IPS-18c (cell line): ENCODE results near the gene MEG3.

Experiments used
- H3K4me3 ChIP-seq: 2 replicates; pipeline ENCODE4 v1.7.0; 2013; ENCODE audit warnings: low read depth, mild to moderate bottlenecking, low read length, moderate library complexity; ENCODE audit not compliant: insufficient read depth
- H3K9me3 ChIP-seq: one replicate; pipeline ENCODE4 v1.6.1; 2013; ENCODE audit warnings: mild to moderate bottlenecking, low read length, moderate library complexity; ENCODE audit not compliant: control insufficient read depth, insufficient read depth

Gene MEG3

DNA sequence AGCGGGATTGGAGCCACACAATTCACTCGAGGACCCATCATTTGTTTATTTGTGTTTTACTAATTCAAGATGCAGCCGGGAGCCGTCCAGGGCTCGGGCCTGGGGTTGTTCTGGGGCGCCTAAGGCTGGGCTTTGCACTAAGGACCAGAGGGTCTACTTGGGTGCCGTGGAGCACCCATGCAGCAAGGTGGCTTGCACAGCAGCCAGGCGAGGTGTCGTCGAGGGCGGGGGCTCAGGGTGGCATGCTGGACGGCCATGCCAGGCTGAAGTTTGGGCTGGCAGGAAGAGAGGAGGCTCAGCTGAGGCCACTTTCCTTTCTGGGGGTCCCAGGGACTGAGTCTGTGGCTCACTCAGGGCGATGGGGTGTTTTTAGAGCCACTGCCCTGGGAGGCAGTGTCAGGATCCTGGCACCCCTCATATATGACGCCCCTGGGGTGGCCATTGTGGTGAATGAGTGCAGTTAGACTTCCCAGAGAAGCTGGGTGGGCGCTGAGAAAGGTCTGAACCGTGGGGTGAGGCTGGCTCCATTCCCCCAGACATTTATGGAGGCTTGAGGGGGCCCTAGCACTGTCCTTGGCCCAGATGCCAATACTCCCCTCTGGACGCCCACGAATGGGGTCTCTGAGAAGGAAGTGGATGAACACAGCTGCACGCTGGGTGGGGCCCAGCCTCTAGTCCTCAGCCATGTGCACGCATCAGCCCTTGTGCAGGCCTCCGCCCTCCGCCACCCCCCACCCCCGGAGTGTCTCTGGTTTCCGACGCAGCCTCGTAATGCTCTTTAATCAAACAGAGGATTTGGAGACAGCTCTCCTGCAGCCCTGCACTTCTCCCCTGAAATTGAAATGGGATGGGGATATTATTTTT lies 11.3 kb downstream of the MEG3 start:
- Histone ChIP-seq H3K9me3 (no peaks in the 10 kb centered on the region), H3K4me3 (no peak overlapping the region)

DNA sequence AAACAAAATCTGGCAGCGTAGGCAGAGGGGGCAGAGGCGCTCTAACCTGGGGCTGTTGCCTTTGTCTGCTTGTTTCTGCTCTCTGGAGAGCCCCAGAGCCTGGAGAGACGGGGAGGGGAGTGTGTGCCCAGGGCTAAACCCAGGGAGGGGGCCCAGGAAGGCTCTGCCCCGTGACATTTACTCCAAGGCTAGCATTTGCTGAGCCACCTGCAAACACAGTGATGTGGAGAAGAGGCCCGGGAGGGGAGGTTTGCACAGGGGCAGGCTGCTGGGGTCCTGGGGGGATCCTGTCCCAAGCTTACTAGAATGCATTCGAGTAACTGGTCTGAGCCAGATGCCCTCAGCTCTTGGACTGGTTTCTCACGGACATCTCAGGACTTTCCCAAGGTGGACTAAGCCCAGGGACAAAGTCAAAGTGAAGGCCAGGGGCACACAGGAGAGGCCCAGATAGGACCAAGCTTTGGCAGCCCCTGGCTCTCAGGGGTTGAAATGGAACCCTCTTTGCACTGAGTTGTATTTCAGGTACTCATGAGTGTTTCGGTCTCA lies 12.0 kb downstream of the MEG3 start:
- no peak overlapping the region for H3K4me3 ChIP-seq
- no peaks in the 10 kb centered on the region for H3K9me3 ChIP-seq

DNA sequence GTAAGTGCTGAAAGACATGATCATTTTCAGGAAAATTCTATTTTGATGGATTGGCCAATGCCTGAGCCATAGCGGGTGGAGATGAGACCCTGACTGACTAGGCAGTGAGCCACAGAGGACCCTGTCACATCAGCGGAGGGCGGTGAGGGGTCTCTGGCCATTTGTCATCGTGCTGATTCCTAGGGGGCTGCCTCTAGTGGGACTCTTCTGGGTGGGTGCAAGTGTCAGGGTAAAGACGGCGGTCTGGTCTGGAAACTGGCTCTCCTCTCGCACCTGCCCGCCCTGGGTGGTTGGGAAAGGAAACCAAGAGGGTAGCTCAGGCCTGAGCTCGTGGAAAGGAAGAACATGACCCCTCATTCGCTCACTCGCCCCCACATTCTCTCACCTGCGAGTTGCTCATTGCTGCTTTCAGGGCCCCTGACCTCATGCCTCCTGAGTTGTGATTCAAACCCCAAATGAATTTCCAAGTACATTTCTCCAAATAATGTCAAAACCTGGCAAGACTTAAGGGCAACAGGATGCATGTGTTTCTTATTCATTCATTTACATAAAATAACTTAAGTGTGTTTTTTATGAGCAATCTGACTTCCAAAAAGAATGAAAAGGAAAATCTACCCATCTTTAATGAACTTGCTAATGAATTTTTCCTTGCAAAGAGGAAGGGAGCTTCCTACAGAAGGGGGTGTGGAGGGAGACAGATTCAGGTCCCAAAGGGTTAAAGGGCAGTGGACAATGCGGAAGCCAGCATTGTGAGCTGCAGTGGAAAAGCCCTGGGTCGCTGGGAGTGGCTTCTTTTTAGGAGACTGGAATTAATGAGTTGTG lies 12.8 kb downstream of the MEG3 start:
- Histone ChIP-seq H3K9me3 (no peaks in the 10 kb centered on the region), H3K4me3 (no peak overlapping the region)

DNA sequence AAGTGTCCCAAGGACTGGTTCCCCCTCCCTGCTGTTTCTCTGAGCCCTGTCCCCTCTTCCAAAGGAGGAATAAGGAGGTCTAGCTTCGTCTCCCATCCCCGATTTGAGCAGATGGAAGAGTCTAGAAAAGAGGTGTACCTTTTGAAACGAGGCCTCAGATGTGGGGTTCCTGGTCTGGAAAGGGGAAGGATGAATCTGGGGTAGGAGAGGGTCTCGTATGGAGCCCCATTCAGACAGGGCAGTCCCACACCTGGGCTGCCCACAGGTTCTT lies 13.3 kb downstream of the MEG3 start:
- H3K4me3 ChIP-seq = no peak overlapping the region
- no peaks in the 10 kb centered on the region for H3K9me3 ChIP-seq

DNA sequence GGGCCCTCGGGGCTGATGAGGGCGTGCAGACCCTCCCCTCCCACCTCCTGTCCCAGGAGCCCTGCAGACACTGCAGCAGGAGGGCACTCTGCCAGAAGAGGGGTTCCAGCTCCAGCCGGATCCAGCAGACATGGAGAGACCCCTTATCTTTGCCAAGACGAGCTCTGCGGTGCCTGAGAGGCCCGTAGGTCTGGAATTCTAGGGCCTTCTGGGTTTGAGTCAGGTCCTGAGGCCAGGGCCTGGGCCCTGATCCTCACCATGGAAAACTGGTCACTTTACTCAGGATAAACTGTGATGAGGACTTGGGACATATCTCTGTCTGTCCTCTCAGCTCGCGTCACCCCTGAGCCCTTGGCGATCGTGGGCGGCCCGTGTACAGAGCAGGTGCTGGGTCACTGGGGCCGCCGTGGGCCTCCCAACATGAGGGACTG lies 13.8 kb downstream of the MEG3 start:
- Histone ChIP-seq H3K9me3 (no peaks in the 10 kb centered on the region), H3K4me3 (no peak overlapping the region)

DNA sequence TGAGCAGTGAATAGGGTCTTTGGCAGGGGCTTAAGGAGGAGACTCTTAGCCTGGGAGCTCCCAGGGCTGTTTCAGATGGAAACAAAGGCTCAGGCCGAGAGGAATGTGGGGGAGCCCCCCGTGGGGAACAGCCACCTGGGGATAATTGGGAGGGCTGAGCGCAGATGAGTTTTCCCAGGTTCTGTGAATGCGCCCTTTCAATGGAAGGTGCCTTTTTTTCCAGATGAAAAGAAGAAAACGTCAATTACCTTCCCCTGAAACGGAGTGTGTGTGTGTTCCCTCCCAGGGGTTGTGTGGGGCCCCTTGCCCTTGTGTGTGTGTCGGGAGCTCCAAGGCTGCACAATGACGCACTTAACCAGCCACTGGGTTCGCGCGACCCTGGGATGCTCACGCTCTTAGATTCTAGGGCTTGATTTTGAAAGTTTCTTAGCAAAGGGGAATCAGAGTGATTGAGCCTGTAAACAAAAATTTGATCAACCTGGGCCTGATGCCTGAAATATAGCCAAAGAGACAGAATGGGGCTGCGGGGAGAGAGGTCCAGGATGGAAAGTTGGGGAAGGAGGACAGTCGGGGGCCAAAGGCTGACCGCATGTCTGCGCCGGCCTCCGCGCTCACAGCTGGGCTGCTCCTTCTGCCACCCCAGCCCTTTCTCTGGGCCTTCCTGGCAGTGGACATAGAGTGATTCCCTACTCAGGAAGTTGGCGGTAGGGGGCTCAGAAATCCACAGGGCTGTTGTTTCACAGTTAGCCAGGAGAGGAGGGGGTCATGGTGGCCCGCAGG lies 14.6 kb downstream of the MEG3 start:
- Histone ChIP-seq H3K4me3 (no peak overlapping the region), H3K9me3 (no peaks in the 10 kb centered on the region)

DNA sequence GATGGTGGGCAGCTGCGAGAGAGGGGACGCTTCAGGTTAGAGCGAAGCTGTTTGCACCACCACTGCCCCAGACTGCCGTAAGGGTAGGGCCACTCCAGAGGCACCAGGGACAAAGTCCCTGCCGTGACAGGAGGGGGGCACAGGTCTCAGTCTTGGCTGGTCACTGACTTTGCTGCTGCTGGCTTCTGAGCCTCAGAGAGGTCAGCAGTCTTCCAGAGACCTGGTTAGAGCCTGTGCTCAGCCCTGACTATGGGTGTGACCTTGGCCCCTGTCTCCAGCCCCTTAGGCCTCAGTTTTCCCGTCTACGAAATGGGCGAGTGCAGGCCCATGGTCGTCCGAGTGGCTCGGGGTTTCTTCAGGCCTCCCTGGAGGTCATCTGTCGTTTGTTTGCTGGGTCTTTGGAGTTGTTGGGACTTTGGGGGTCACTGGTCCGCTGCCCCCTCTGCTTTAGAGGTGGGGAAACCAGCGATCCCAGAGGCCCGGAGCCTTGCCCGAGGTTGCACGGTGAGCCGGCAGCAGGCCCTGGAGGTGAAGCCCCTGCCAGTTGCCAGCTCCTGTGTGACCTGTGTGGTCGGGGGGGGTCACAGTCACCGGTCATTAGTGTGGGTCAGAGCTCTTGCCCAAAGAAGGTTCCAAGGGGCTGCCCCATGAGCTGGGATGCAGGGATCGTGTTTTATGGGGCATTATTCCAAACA lies 15.3 kb downstream of the MEG3 start:
- no peaks in the 10 kb centered on the region for H3K9me3 ChIP-seq
- H3K4me3 ChIP-seq = no peak overlapping the region

DNA sequence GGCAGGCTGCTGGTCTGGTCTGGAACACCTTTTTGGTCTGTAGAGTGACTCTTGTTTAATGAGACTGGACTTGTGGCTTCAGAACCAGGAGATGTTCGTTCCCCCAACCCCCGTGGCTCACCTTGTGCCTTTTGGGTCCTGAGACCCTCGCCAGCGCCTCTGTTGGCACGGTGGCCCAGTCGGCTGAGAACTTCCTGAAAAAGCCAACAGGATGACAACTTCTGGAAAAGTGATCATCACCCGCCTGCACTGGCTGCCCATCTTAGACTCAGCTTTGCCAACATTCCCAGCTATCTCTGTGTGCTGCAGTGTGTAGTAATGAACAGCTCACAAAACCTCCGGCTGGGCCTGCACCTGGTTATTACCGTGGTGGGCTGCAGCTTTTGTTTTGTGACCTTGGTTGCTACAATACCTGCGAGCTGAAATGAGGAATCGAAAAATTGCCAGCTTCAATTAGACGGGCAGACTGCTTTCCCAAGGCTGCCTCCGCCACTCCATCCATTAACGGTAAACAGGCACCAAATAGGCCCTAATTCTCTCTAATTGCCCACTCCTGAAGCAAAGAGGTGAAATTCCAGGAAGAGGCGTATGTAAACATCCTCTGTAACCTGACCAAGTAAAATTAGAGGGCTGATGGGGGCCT lies 16.0 kb downstream of the MEG3 start:
- H3K9me3 ChIP-seq = no peaks in the 10 kb centered on the region
- H3K4me3 ChIP-seq = no peak overlapping the region

DNA sequence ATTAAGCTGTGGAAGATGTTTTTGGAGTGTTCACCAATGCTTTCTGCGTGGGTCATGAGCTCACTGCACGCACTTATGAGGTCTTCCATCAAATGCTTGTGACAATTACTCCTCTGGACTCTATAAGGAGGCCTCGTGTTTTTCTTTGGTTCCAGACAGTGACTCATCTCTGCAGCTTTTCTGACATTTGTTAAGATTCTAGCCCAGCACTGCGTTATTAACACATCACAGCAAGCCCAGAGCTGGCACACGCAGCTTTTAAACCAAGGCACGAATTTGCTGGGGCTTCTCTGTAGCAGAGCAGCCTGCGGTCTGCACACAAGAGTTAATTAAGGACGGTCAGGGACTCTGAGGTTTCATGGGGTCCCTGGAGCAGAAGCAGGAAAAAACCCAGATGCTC lies 16.9 kb downstream of the MEG3 start:
- H3K9me3 ChIP-seq = no peaks in the 10 kb centered on the region

DNA sequence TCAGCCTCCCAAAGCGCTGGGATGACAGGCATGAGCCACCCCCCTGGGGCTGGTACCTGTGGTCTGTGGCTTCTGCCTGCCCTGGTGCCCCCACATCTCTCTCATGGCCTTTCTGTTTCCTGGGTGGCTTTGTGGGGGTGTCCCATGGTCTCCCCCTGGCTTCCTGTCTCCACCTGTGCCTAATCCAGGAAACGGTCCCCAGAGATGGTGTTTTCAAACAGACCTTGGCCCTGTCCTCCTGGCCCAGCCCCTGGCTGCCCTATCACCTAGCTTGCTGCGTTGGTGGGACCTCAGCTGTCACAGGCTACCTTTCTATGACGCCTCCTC lies 18.1 kb downstream of the MEG3 start:
- H3K4me3 ChIP-seq = no peak overlapping the region
- H3K9me3 ChIP-seq = no peaks in the 10 kb centered on the region

More for the DNA sequence above, 16.9 kb downstream of the MEG3 start:
- H3K4me3 ChIP-seq = no peak overlapping the region

DNA sequence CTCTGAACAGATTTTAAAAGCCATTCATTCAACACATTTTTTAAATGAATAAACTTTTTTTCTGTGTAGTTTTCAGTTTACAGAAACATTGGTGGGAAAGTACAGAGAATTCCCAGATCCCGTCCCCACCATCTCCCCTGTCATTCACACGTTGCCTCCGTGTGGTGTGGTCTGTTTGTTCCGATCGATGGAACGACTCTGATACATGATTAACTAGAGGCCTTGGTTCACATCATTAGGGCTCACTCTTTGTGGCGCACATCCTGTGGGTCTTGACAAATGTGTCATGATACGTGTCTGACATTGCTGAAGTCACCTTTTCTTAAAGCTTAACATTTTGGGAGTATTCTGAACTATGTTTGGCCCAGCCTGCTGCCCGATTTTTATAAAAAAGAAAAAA lies 18.5 kb downstream of the MEG3 start:
- H3K9me3 ChIP-seq = no peaks in the 10 kb centered on the region
- H3K4me3 ChIP-seq = no peak overlapping the region

DNA sequence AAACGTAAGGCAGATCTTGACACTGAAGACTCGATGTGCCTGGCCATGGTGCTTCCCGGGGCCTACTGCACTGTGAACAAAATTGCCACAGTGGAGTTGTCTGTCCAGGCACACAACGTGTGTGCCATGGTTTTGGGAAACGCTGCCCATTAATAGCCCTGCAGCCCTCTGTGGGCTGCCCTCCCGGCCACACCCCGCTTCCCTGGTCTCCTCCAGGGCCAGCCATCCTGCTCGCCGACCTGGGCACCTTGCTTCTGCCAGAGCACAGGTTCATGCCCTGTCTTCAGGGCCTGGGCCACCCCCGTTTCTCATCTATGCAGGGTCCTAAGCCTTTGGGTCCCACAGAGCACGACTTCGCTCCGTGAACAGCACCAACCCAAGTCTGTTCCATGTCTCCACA lies 18.9 kb downstream of the MEG3 start:
- H3K4me3 ChIP-seq = no peak overlapping the region
- no peaks in the 10 kb centered on the region for H3K9me3 ChIP-seq

DNA sequence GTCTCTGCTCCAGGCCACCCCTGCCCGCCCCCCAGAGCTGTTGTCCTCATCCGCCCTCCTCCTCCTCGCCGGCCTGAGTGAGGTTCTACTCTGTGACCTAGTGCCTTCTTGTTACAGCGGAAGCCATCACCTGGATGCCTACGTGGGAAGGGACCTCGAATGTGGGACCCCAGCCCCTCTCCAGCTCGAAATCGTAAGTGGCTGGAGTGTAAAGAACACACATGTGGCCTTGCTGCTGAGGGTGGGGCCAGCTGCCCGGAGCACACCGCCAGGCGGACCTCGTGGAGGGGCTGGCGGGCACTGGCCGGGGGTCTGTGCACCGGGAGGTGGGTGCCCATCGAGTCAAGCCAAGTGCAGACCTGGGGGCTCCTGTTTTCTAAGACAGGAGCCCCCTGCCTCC lies 19.4 kb downstream of the MEG3 start:
- Histone ChIP-seq H3K4me3 (no peak overlapping the region; the same call in 1 of the 2 replicates), H3K9me3 (no peaks in the 10 kb centered on the region)

DNA sequence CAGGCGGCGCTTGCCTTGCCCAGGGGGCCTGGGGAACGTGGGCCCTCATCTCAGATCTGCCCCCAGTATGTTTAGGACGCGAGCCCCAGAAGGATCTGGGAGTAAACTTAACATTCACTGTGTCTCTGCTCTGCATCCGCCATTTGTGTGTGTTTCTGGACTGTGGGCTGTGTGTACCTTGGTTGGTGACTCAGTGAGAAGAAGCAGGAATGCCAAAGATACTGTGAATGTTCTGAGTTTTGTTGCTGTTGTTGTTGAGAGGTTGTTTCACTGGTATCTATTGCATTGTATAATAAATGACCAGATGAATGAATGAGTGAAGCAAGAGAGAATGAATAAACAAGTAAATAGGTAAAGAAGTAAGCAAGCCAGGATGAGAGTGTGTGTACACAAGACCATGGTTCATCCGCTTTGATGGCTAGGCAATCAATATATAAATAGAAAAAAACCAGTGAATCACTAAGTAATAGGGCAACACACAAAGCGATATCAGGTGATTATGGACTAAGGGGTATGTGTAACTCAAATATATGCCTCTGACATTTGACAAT lies 20.5 kb downstream of the MEG3 start:
- H3K9me3 ChIP-seq = no peaks in the 10 kb centered on the region
- H3K4me3 ChIP-seq = no peak overlapping the region

DNA sequence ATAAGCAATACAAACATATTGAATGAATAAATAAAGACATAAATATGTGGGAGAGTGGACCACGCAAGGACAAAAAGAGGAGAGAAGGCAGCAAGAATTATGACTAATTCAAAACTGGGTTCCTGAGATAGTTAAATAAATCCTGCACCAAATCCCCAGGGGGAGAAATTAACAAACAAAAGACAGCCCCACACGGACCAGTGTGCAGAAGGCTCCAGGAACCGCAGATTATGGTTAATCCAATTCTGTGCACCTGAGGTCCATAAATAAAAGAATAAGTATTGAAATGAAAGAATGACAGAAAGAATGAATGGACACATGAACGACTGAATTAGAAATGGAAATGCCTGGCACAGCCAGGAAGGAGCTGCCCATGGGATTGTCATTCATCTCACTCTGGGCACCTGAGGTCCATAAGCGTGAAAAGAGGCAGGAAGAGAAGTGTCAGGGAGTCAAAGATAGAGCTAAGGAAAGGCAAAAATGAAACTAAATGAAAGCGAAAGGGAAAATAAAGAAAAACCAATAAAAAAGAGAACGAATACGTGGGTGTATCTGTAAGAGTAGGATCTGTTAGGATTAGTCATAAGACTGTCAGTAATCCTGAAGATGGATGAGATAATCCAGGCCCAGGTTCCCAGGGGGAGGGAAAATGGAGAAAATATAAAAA lies 23.3 kb downstream of the MEG3 start:
- Histone ChIP-seq H3K4me3 (no peak overlapping the region), H3K9me3 (no peaks in the 10 kb centered on the region)
